Measurements from ENCODE around the gene CDH4. TPM values are rescaled to one million over a fixed set of nuclear protein-coding genes. Genes with fewer than 3 reads are reported as not detected.

The CDH4 gene
- total and polyA plus RNA-seq, 7 donors, result under 0.01 to 0.06 TPM; not detected in 5

DNA sequence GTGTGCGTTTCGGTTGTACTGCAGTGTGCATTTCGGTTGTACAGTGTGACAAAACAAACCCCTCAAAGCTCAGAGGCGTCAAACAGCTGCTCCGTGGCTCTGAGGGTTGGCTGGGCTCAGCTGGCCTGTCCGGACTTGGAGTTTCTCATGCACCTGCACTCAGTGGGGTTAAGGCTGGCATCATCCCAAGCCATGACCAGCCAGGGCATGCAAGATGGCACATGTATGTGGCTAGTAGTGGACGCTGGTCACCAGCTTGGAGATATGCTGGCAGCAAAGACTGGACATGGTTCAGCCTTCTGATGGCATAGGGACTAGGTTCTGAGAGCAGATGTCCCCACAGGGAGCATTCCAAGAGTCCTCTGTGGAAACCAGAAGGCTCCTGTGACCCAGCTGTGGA, 187.2 kb downstream of the CDH4 start:
- Histone ChIP-seq H3K4me3 (no peak overlapping the region), H3K4me1 (peaks cover 0 to 15% (median 8%) of the 10 kb centered on the region in 4 donors), H3K36me3 (no peaks in the 10 kb centered on the region), H3K27me3 (peaks cover 0 to 54% (median 0%) of the 10 kb centered on the region in 3 donors), H3K27ac (no peak overlapping the region), H3K9me3 (no peaks in the 10 kb centered on the region)
- intact Hi-C loops (cut with DNase I), result no loop called here
- TF ChIP-seq POLR2A (IDR thresholded peaks at IDR 0.05), result no peak
- TF ChIP-seq, protein P1, sequence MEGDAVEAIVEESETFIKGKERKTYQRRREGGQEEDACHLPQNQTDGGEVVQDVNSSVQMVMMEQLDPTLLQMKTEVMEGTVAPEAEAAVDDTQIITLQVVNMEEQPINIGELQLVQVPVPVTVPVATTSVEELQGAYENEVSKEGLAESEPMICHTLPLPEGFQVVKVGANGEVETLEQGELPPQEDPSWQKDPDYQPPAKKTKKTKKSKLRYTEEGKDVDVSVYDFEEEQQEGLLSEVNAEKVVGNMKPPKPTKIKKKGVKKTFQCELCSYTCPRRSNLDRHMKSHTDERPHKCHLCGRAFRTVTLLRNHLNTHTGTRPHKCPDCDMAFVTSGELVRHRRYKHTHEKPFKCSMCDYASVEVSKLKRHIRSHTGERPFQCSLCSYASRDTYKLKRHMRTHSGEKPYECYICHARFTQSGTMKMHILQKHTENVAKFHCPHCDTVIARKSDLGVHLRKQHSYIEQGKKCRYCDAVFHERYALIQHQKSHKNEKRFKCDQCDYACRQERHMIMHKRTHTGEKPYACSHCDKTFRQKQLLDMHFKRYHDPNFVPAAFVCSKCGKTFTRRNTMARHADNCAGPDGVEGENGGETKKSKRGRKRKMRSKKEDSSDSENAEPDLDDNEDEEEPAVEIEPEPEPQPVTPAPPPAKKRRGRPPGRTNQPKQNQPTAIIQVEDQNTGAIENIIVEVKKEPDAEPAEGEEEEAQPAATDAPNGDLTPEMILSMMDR (IDR thresholded peaks at IDR 0.05), result no peak
- TF ChIP-seq EP300 (IDR thresholded peaks at IDR 0.05), result no peak
- TF ChIP-seq POLR2AphosphoS5 (IDR thresholded peaks at IDR 0.05), result no peak
- no peak for DNase-seq
- WGBS, 2 donors, result 82 to 83% methylated on average over 7 of the region's 7 CpGs

DNA sequence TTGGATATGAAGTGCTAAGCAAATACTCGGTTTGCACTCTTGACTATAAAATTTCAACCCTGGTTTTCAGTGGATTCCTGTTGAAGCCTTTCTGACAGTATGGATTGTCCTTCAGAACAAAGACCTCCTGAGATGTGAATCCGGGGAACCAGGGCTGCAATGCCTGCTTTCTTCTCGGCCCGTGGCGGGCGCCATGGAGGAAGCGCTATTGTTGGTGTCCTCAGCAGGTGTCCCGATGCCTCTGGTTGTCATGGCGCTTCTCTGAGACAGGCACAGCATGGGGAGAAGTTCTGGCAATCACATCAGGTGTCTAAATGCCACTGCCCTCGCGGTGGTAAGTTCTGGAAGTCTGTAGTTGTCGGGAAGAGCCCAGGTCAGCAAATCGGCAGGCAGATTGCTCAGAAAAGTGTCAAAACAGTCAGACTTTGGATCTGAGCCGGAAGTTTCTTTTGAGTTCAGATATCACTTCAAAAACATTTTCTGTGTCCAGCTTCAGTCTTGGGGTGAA, 188.5 kb downstream of the CDH4 start:
- 85 to 86% methylated on average over 14 of the region's 14 CpGs for WGBS, 2 donors
- intact Hi-C loops (cut with DNase I), result no loop called here
- H3K9me3 ChIP-seq, result no peaks in the 10 kb centered on the region
- H3K4me1 ChIP-seq, result peaks cover 0 to 15% (median 8%) of the 10 kb centered on the region in 4 donors
- peaks cover 0 to 51% (median 0%) of the 10 kb centered on the region in 3 donors for H3K27me3 ChIP-seq
- H3K36me3 ChIP-seq, result no peaks in the 10 kb centered on the region
- no peak for TF ChIP-seq POLR2AphosphoS5 (IDR thresholded peaks at IDR 0.05)
- TF ChIP-seq POLR2A (IDR thresholded peaks at IDR 0.05), result no peak
- TF ChIP-seq EP300 (IDR thresholded peaks at IDR 0.05), result no peak
- TF ChIP-seq, protein P1 (IDR thresholded peaks at IDR 0.05), result no peak
- DNase-seq, result no peak
- no peak overlapping the region for H3K4me3 ChIP-seq
- H3K27ac ChIP-seq, result no peak overlapping the region

DNA sequence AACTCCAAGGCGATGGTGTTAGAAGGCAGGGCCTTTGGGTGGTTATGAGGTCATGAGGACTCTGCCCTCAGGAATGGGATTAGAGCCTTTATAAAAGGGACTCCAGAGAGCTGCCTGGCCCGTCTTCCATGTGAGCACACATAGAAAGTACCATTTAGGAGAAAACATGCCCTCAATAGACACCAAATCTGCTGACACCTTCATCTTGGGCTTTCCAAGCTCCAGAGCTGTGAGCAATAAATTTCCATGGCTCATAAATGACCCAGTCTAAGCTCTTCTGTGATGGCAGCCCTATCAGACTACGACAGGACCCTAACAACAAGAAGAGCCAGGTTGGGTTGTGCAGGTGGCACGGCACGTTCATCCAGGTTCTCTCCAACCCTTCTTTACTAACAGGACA, 189.5 kb downstream of the CDH4 start:
- TF ChIP-seq POLR2AphosphoS5 (IDR thresholded peaks at IDR 0.05), result no peak
- no peak for TF ChIP-seq POLR2A (IDR thresholded peaks at IDR 0.05)
- no peak for TF ChIP-seq EP300 (IDR thresholded peaks at IDR 0.05)
- TF ChIP-seq, protein P1 (IDR thresholded peaks at IDR 0.05), result no peak
- intact Hi-C loops (cut with DNase I), result no loop called here
- DNase-seq, result no peak
- H3K4me3 ChIP-seq, result no peak overlapping the region
- no peak overlapping the region for H3K27ac ChIP-seq
- H3K4me1 ChIP-seq, result peaks cover 0 to 12% (median 8%) of the 10 kb centered on the region in 4 donors
- H3K27me3 ChIP-seq, result peaks cover 0 to 42% (median 0%) of the 10 kb centered on the region in 3 donors
- no peaks in the 10 kb centered on the region for H3K36me3 ChIP-seq
- H3K9me3 ChIP-seq, result no peaks in the 10 kb centered on the region
- 75 to 84% methylated on average over 5 of the region's 5 CpGs for WGBS, 2 donors

DNA sequence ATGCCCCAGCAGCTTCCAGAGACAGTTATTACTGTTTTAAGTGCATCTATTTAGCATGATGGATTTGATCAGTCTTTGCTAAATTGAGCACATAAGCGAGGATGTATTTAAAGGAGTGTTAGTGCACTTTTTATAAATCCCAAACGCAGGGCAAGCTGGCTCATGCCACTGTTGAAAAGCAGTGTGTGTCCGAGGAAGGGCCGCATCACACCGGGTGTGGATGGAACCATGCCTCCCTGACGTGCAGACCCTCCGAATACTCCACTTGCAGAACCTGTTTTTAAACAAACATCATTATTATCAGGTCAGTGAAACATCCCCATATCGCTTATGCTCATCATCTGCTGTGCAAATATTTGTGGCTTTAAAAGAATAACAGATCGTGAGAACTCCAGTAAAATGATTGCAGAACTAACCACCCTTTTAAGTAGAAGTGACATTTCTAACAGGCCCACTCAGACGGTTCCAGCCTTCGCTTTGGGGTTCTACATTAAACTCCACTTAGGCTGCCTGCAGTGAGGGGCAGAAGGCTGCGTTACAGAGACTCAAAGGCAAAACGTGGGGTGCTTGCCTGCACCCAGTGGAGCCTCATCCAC, 190.1 kb downstream of the CDH4 start:
- Histone ChIP-seq H3K27ac (no peak overlapping the region), H3K36me3 (no peaks in the 10 kb centered on the region), H3K4me1 (peaks cover 0 to 7% (median 5%) of the 10 kb centered on the region in 4 donors), H3K4me3 (no peak overlapping the region), H3K27me3 (peaks cover 0 to 42% (median 0%) of the 10 kb centered on the region in 3 donors), H3K9me3 (no peaks in the 10 kb centered on the region)
- TF ChIP-seq POLR2A (IDR thresholded peaks at IDR 0.05), result no peak
- no peak for TF ChIP-seq POLR2AphosphoS5 (IDR thresholded peaks at IDR 0.05)
- no peak for TF ChIP-seq EP300 (IDR thresholded peaks at IDR 0.05)
- TF ChIP-seq, protein P1 (IDR thresholded peaks at IDR 0.05), result no peak
- intact Hi-C loops (cut with DNase I), result no loop called here
- WGBS, 2 donors, result 24 to 47% methylated on average over 13 of the region's 13 CpGs
- no peak for DNase-seq

Measured in sigmoid colon (tissue), 7 donors.